SK-N-SH (cell line): ENCODE results near the gene MRPS18A. TPM values are rescaled to one million over a fixed set of nuclear protein-coding genes. Genes with fewer than 3 reads are reported as not detected.
A peak's percentile ranks its signal among the peaks of the same experiment; 100 is the strongest.

Experiments used
- CTCF ChIA-PET: fragments of 300-600, 350-600 bp; formaldehyde crosslinking; extraction: SDS; loops from one replicate; lab custom pipeline; 2021; lab: Yijun Ruan, JAX
- POLR2A ChIA-PET: fragments of 350-600 bp; sonication (Branson Sonifier 250); formaldehyde crosslinking; extraction: SDS; loops from one replicate; lab custom pipeline; 2020; ENCODE audit warnings: antibody characterized with exemption, inconsistent platforms; lab: Yijun Ruan, JAX
- DNase-seq: peaks from one replicate; pipeline ENCODE4 v3.0.0; 2012
- H2AFZ ChIP-seq: fragments of 200-600 bp; sonication (generic); 2 replicates; pipeline ENCODE4 v1.8.1; 2016; ENCODE audit warnings: antibody characterized with exemption, mild to moderate bottlenecking, low read depth
- H3F3A ChIP-seq: fragments of 200-600 bp; sonication (generic); replicated peaks from 2 replicates; pipeline ENCODE3; 2016; ENCODE audit warnings: antibody characterized with exemption, mild to moderate bottlenecking; ENCODE audit not compliant: insufficient read depth
- H3K27ac ChIP-seq, 2 experiments: fragments of 200-500 bp in 1 of 2; fragments of 200-600 bp in 1 of 2; sonication (Bioruptor generic) in 1 of 2; sonication (generic), shearing (Covaris generic) in 1 of 2; 2 replicates each; pipeline versions ENCODE4 v1.5.1 to v1.6.1; 2014 to 2016; ENCODE audit warnings: low read depth in 2 of 2, inconsistent platforms in 1 of 2, low read length in 1 of 2, mild to moderate bottlenecking in 1 of 2, mixed read lengths in 1 of 2
- H3K27me3 ChIP-seq: fragments of 200-600 bp; sonication (generic), shearing (Covaris generic); 2 replicates; pipeline ENCODE4 v1.6.1; 2016; ENCODE audit warnings: mixed run types; ENCODE audit not compliant: insufficient read depth
- H3K36me3 ChIP-seq, 2 experiments: fragments of 200-500 bp in 1 of 2; fragments of 200-600 bp in 1 of 2; sonication (Bioruptor generic) in 1 of 2; sonication (generic) in 1 of 2; replicated peaks in 1 of 2; 2 replicates each; pipeline versions ENCODE3 to v1.5.1; 2014 to 2016; ENCODE audit warnings: low read length in 1 of 2, mild to moderate bottlenecking in 1 of 2; ENCODE audit not compliant: insufficient read depth in 2 of 2, control insufficient read depth in 1 of 2
- H3K4me1 ChIP-seq, 2 experiments: fragments of 200-500 bp in 1 of 2; fragments of 200-600 bp in 1 of 2; sonication (Bioruptor generic) in 1 of 2; sonication (generic), shearing (Covaris generic) in 1 of 2; 2 replicates each; pipeline versions ENCODE4 v1.5.1 to v1.6.1; 2014 to 2016; ENCODE audit warnings: low read depth in 1 of 2, low read length in 1 of 2, mixed run types in 1 of 2; ENCODE audit not compliant: insufficient read depth in 2 of 2, control insufficient read depth in 1 of 2
- H3K4me2 ChIP-seq: fragments of 200-600 bp; sonication (generic), shearing (Covaris generic); 2 replicates; pipeline ENCODE4 v1.6.1; 2017; ENCODE audit warnings: mixed run types
- H3K4me3 ChIP-seq, 2 experiments: fragments of 200-500 bp in 1 of 2; fragments of 200-600 bp in 1 of 2; sonication (Bioruptor generic) in 1 of 2; sonication (generic), shearing (Covaris generic) in 1 of 2; 2 replicates each; pipeline versions ENCODE4 v1.5.1 to v1.8.1; 2014 to 2016; ENCODE audit warnings: low read depth in 2 of 2, inconsistent platforms in 1 of 2, low read length in 1 of 2, mild to moderate bottlenecking in 1 of 2, mixed read lengths in 1 of 2, moderate library complexity in 1 of 2
- H3K79me2 ChIP-seq: fragments of 200-600 bp; sonication (generic); 2 replicates; pipeline ENCODE4 v1.8.1; 2017; ENCODE audit warnings: mild to moderate bottlenecking; ENCODE audit not compliant: insufficient read depth
- H3K9ac ChIP-seq: fragments of 200-600 bp; sonication (generic); 2 replicates; pipeline ENCODE4 v1.6.1; 2017; ENCODE audit warnings: mixed run types
- H3K9me2 ChIP-seq: fragments of 200-600 bp; sonication (generic); 2 replicates; pipeline ENCODE4 v1.6.1; 2017; ENCODE audit warnings: mixed run types
- H3K9me3 ChIP-seq: fragments of 200-600 bp; sonication (generic); 2 replicates; pipeline ENCODE4 v1.6.1; 2017; ENCODE audit warnings: mixed run types, mild to moderate bottlenecking, moderate library complexity
- H4K20me1 ChIP-seq: fragments of 200-600 bp; sonication (generic); 2 replicates; pipeline ENCODE4 v1.6.1; 2017; ENCODE audit warnings: mild to moderate bottlenecking, mixed run types; ENCODE audit not compliant: insufficient read depth
- CHD2 ChIP-seq: fragments of 150-350 bp; IDR thresholded peaks from 2 replicates; pipeline ENCODE4 v1.6.1; 2018; ENCODE audit warnings: low read length; ENCODE audit not compliant: partially characterized antibody
- CTCF ChIP-seq: fragments of 200-600 bp; sonication (generic); IDR thresholded peaks from 2 replicates; pipeline ENCODE4 v1.6.1; 2017; ENCODE audit warnings: antibody characterized with exemption, mild to moderate bottlenecking, moderate library complexity
- EP300 ChIP-seq, 2 experiments: IDR thresholded peaks; 2 replicates each; pipeline versions ENCODE4 v1.4.0 to v1.6.1; 2012; ENCODE audit warnings: borderline replicate concordance in 1 of 2, low read depth in 1 of 2, low read length in 1 of 2
- FOSL2 ChIP-seq: IDR thresholded peaks from 2 replicates; pipeline ENCODE4 v1.4.0; 2012; ENCODE audit warnings: low read depth, mild to moderate bottlenecking, moderate library complexity, borderline replicate concordance
- FOXJ3 ChIP-seq: sonication (generic); formaldehyde crosslinking; IDR thresholded peaks from 2 replicates; pipeline ENCODE4 v1.5.1; 2020; ENCODE audit warnings: mild to moderate bottlenecking, missing genetic modification reagents
- FOXM1 ChIP-seq: IDR thresholded peaks from 2 replicates; pipeline ENCODE4 v1.4.0; 2012; ENCODE audit warnings: low read depth, mild to moderate bottlenecking
- GABPA ChIP-seq: IDR thresholded peaks from 2 replicates; pipeline ENCODE4 v1.4.0; 2012; ENCODE audit warnings: low read depth, mild to moderate bottlenecking
- MEF2A ChIP-seq: IDR thresholded peaks from 2 replicates; pipeline ENCODE4 v1.4.0; 2012; ENCODE audit warnings: low read depth, borderline replicate concordance
- MXI1 ChIP-seq: IDR thresholded peaks from 2 replicates; pipeline ENCODE4 v1.6.1; 2012; ENCODE audit warnings: mild to moderate bottlenecking, low read depth, low read length, improper control_type of control experiment
- POLR2AphosphoS5 ChIP-seq: IDR thresholded peaks from 2 replicates; pipeline ENCODE4 v1.6.1; 2012; ENCODE audit warnings: low read depth, low read length
- RFX5 ChIP-seq: IDR thresholded peaks from 2 replicates; pipeline ENCODE4 v1.6.1; 2012; ENCODE audit warnings: mild to moderate bottlenecking, improper control_type of control experiment, low read length
- SIN3A ChIP-seq: IDR thresholded peaks from 2 replicates; pipeline ENCODE4 v1.6.1; 2012; ENCODE audit warnings: low read depth, mild to moderate bottlenecking, low read length, moderate library complexity, borderline replicate concordance
- TAF1 ChIP-seq: IDR thresholded peaks from 2 replicates; pipeline ENCODE4 v1.6.1; 2012; ENCODE audit warnings: low read depth, mild to moderate bottlenecking, low read length, moderate library complexity, borderline replicate concordance
- TCF12 ChIP-seq: IDR thresholded peaks from 2 replicates; pipeline ENCODE4 v1.4.0; 2012
- YY1 ChIP-seq: IDR thresholded peaks from 2 replicates; pipeline ENCODE4 v1.4.0; 2012; ENCODE audit warnings: low read depth, mild to moderate bottlenecking
- WGBS: methylation state at CpG from one replicate; pipeline ENCODE4 v1.1.6; 2017; ENCODE audit warnings: low lambda C conversion rate; 5-methylcytosine and 5-hydroxymethylcytosine counted together
- polyA plus RNA-seq, 3 experiments: library from polyadenylated mRNA; depleted of rRNA; stranded (reverse); fragments of >200 nt; gene quantifications; 2 replicates each; pipeline ENCODE4 v1.2.3, GENCODE V29; 2012

MRPS18A gene
- polyA plus RNA-seq, 1 of the 3 experiments (the other 2 are of a cell fraction), result 57.0 TPM

GRCh38 chr6:43625393-43625992 lies 62.1 kb downstream of the MRPS18A start:
- peaks cover 54 to 56% of the 10 kb centered on the region in 2 experiments for H3K36me3 ChIP-seq
- H3K27me3 ChIP-seq, result no peaks in the 10 kb centered on the region
- no peak overlapping the region for H3K4me2 ChIP-seq
- H3K27ac ChIP-seq, result no peak overlapping the region
- H3F3A ChIP-seq, result peaks cover 16% of the 10 kb centered on the region
- no peak overlapping the region for H2AFZ ChIP-seq
- peaks cover 40% of the 10 kb centered on the region for H3K79me2 ChIP-seq
- DNase-seq, result no peak
- POLR2A ChIA-PET, result no interaction called here
- peaks cover 5 to 21% of the 10 kb centered on the region in 2 experiments for H3K4me1 ChIP-seq
- H3K9me2 ChIP-seq, result no peaks in the 10 kb centered on the region
- 0 out of 2 replicates have a peak, but pooled peaks have one; percentile 18 for TF ChIP-seq POLR2AphosphoS5
- no peak for TF ChIP-seq RFX5
- H3K9me3 ChIP-seq, result no peaks in the 10 kb centered on the region
- H3K4me3 ChIP-seq, result no peak overlapping the region
- 95% methylated on average over 7 of the region's 16 CpGs for WGBS
- no peak overlapping the region for H3K9ac ChIP-seq
- CTCF ChIA-PET, result interaction anchor here (0.6 to 2.2 kb wide), 4 partner anchors 17 to 744 kb away, joined by 3 to 11 read pairs (median 4); partner anchors contain the start of gene VEGFA
- H4K20me1 ChIP-seq, result no peaks in the 10 kb centered on the region

- H3K27ac ChIP-seq, result no peak overlapping the region
- CTCF ChIA-PET, result interaction anchor here (2.2 kb wide), 1 partner anchor 17 kb away, joined by 11 read pairs; no protein-coding TSS in a partner anchor
- TF ChIP-seq GABPA (no peak), SIN3A (no peak), FOXM1 (no peak), RFX5 (no peak), MEF2A (no peak), YY1 (no peak), FOXJ3 (CRISPR knock-in tag) (no peak), FOSL2 (no peak), TCF12 (no peak), TAF1 (no peak), MXI1 (no peak), POLR2AphosphoS5 (no peak), CTCF (no peak), CHD2 (no peak), EP300 (IDR thresholded peaks at IDR 0.05; ENCODE audit: borderline replicate concordance in 1 of 2, low read depth in 1 of 2, low read length in 1 of 2) (no peak)
- no peaks in the 10 kb centered on the region for H4K20me1 ChIP-seq
- WGBS, result 74% methylated on average over 5 of the region's 7 CpGs
- peaks cover 5 to 17% of the 10 kb centered on the region in 2 experiments for H3K4me1 ChIP-seq
- no peak overlapping the region for H2AFZ ChIP-seq
- no peak for DNase-seq
- H3K4me2 ChIP-seq, result no peak overlapping the region
- no peak overlapping the region for H3K4me3 ChIP-seq
- H3K36me3 ChIP-seq, result peaks cover 56 to 60% of the 10 kb centered on the region in 2 experiments
- no peaks in the 10 kb centered on the region for H3K9me2 ChIP-seq
- peaks cover 40% of the 10 kb centered on the region for H3K79me2 ChIP-seq
- H3K9me3 ChIP-seq, result no peaks in the 10 kb centered on the region
- H3K9ac ChIP-seq, result no peak overlapping the region
- H3F3A ChIP-seq, result peaks cover 13% of the 10 kb centered on the region
- H3K27me3 ChIP-seq, result no peaks in the 10 kb centered on the region
- POLR2A ChIA-PET, result no interaction called here
Observed at GRCh38 chr6:43624786-43625288, 62.8 kb downstream of the MRPS18A start.
